A673 (cell line): ENCODE results near the gene TSC22D2. TPM values are rescaled to one million over a fixed set of nuclear protein-coding genes. Genes with fewer than 3 reads are reported as not detected.
A peak's percentile ranks its signal among the peaks of the same experiment; 100 is the strongest.
"Not testable (repeated sequence)": the region's sequence is repeated elsewhere in the genome, so short reads cannot be mapped to it uniquely, and the experiment has no call there.

Experiments
- BruUV-seq: library from RNA; stranded (reverse); fragments of 400-500 nt; replicated peaks from 2 replicates; lab custom pipeline; 2021; lab: Mats Ljungman, UMichigan
- CTCF ChIA-PET: fragments of 300-600 bp; sonication (Branson Sonifier 250); formaldehyde crosslinking; loops from one replicate; lab custom pipeline; 2022; ENCODE audit warnings: antibody characterized with exemption; lab: Charles Lee
- POLR2A ChIA-PET: fragments of 300-600 bp; sonication (Branson Sonifier 250); formaldehyde crosslinking; loops from one replicate; lab custom pipeline; 2022; ENCODE audit warnings: antibody characterized with exemption; ENCODE audit not compliant: low non-redundant PET; lab: Charles Lee
- DNase-seq: peaks from one replicate; pipeline ENCODE4 v3.0.0-alpha.2; 2015; ENCODE audit warnings: low spot score
- H3K27ac ChIP-seq: fragments of 200-600 bp; sonication (generic); 2 replicates; pipeline ENCODE4 v1.5.1; 2016; ENCODE audit warnings: mixed run types, low read depth, mild to moderate bottlenecking, mixed read lengths, antibody characterized with exemption, low read length; ENCODE audit not compliant: poor library complexity, severe bottlenecking
- H3K27me3 ChIP-seq: fragments of 200-600 bp; sonication (generic); replicated peaks from 2 replicates; pipeline ENCODE4 v1.6.1; 2017; ENCODE audit warnings: mixed run types, low read depth, mild to moderate bottlenecking, mixed read lengths, antibody characterized with exemption, low read length; ENCODE audit not compliant: insufficient read depth, poor library complexity
- H3K36me3 ChIP-seq: fragments of 200-600 bp; sonication (generic); 2 replicates; pipeline ENCODE4 v1.6.1; 2016; ENCODE audit warnings: mixed run types, mild to moderate bottlenecking, mixed read lengths, antibody characterized with exemption, low read length; ENCODE audit not compliant: insufficient read depth, poor library complexity, severe bottlenecking
- H3K4me1 ChIP-seq: fragments of 200-600 bp; sonication (generic); 2 replicates; pipeline ENCODE4 v1.6.1; 2017; ENCODE audit warnings: mixed run types, mild to moderate bottlenecking, mixed read lengths, antibody characterized with exemption, low read length; ENCODE audit not compliant: insufficient read depth, poor library complexity, severe bottlenecking
- H3K4me3 ChIP-seq: fragments of 200-600 bp; sonication (generic); 2 replicates; pipeline ENCODE4 v1.5.1; 2016; ENCODE audit warnings: low read depth, mixed run types, mild to moderate bottlenecking, mixed read lengths, low read length; ENCODE audit not compliant: poor library complexity, severe bottlenecking
- H3K9me3 ChIP-seq: fragments of 200-600 bp; sonication (generic); 2 replicates; pipeline ENCODE4 v1.6.1; 2016; ENCODE audit warnings: mixed run types, low read depth, mild to moderate bottlenecking, mixed read lengths, antibody characterized with exemption, low read length; ENCODE audit not compliant: poor library complexity, severe bottlenecking
- EZH2 ChIP-seq: fragments of 200-600 bp; sonication (generic); IDR thresholded peaks from 2 replicates; pipeline ENCODE4 v1.6.1; 2017; ENCODE audit warnings: borderline replicate concordance, low read depth, mild to moderate bottlenecking, mixed read lengths, antibody characterized with exemption, low read length; ENCODE audit not compliant: poor library complexity, severe bottlenecking
- intact Hi-C: fragments of 100-400 bp; cut with micrococcal nuclease; formaldehyde crosslinking; loops from one replicate; pipeline ENCODE4 v1.10.0; 2022; ENCODE audit not compliant: unreplicated experiment
- total RNA-seq: library from RNA; stranded (reverse); gene quantifications from 2 replicates; pipeline ENCODE4 v1.2.3, GENCODE V29; 2021
- TF ChIP-seq, protein P1 (sequence below): fragments of 300-800, 200-600 bp; sonication (generic); conservative IDR thresholded peaks from 2 replicates; pipeline ENCODE4 v1.5.1; 2017; ENCODE audit warnings: low read depth, mild to moderate bottlenecking, antibody characterized with exemption, low read length, moderate library complexity, mixed read lengths

Gene TSC22D2
- total RNA-seq, 1 experiment from 2014 or later: 28.9 TPM

DNA sequence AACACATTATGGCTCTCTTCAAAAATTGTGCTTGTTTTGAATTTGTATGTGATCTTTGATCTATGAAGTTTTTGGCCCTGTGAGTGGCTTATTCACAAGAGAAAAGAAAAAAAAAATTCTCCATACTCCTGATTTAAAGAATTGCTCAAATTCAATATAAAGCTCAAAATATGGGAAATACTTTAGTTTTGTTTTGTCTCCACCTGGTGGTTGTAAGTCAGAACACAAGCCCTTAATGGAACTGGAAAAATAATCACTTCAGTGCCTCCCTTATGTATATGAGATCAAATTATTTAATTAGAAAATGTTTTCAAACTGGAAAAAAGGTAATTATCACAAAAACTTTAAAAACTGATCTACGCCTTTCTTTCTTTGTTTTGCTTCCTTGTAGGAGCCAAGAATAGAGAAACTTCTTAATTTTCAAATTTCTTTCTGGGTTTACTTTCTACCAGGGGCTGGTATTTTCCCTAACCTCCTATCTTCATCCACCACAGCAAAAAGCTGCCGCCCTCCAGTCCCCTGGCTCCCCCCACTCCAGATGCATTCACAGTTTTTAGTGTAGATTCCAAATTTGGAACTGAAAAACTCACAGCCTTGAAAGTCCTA, 87.6 kb downstream of the TSC22D2 start:
- H3K27me3 ChIP-seq: no peaks in the 10 kb centered on the region
- H3K27ac ChIP-seq: no peak overlapping the region
- H3K9me3 ChIP-seq: peaks cover 2% of the 10 kb centered on the region
- H3K4me1 ChIP-seq: no peaks in the 10 kb centered on the region
- ChIA-PET POLR2A (no interaction called here), CTCF (interaction anchor here (0.6 to 1.6 kb wide), 12 partner anchors 54 to 688 kb away, joined by 3 to 13 read pairs (median 4); partner anchors contain the start of gene TSC22D2)
- TF ChIP-seq, protein P1, sequence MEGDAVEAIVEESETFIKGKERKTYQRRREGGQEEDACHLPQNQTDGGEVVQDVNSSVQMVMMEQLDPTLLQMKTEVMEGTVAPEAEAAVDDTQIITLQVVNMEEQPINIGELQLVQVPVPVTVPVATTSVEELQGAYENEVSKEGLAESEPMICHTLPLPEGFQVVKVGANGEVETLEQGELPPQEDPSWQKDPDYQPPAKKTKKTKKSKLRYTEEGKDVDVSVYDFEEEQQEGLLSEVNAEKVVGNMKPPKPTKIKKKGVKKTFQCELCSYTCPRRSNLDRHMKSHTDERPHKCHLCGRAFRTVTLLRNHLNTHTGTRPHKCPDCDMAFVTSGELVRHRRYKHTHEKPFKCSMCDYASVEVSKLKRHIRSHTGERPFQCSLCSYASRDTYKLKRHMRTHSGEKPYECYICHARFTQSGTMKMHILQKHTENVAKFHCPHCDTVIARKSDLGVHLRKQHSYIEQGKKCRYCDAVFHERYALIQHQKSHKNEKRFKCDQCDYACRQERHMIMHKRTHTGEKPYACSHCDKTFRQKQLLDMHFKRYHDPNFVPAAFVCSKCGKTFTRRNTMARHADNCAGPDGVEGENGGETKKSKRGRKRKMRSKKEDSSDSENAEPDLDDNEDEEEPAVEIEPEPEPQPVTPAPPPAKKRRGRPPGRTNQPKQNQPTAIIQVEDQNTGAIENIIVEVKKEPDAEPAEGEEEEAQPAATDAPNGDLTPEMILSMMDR: peak; percentile 75
- no peak for TF ChIP-seq EZH2
- no peaks in the 10 kb centered on the region for H3K36me3 ChIP-seq
- BruUV-seq: no TSS peak
- DNase-seq: peak; percentile 73
- H3K4me3 ChIP-seq: no peak overlapping the region
- intact Hi-C loops: loop anchor here (1.0 to 10.0 kb wide), 4 partner anchors 87 to 531 kb away; partner anchors contain the start of gene TSC22D2

DNA sequence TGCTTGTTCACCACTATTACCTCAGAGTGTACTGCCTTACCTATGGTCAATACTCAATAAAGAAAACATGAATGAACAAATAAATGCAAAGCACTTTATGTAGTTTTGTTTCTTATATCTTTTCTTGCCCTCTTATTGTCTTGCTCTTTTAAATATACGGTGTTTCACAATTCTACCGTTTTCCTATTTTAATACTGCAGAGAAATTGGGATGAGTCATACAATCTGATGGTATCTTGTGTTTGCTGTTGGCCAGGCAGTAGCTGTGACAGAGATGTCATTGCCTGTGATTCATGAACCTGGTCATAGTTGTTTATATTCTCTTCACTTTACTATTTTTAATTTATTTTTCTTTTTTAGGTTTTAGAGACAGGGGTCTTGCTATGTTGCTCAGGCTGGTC, 89.9 kb downstream of the TSC22D2 start:
- ChIA-PET POLR2A (no interaction called here), CTCF (no interaction called here)
- intact Hi-C loops: loop anchor here (5.0 to 10.0 kb wide), 2 partner anchors 211 to 533 kb away; no protein-coding TSS in a partner anchor
- DNase-seq: peak; percentile 15
- Histone ChIP-seq H3K9me3 (peaks cover 7% of the 10 kb centered on the region), H3K4me3 (no peak overlapping the region), H3K36me3 (no peaks in the 10 kb centered on the region), H3K27me3 (no peaks in the 10 kb centered on the region), H3K4me1 (no peaks in the 10 kb centered on the region), H3K27ac (no peak overlapping the region)
- no TSS peak for BruUV-seq
- TF ChIP-seq, protein P1: no peak
- no peak for TF ChIP-seq EZH2

DNA sequence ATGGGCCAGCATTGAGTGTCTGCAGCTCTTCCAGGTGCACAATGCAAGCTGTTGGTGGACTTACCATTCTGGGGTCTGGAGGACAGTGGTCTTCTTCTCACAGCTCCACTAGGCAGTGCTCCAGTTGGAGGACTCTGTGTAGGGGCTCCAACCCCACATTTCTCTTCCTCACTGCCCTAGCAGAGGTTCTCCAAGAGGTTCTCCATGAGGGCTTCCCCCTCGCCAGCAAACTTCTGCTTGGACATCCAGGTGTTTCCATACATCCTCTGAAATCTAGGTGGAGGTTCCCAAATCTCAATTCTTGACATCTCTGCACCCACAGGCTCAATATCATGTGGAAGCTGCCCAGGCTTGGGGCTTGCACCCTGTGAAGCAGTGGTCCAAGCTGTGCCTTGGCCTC, 92.9 kb downstream of the TSC22D2 start:
- H3K9me3 ChIP-seq, H3K27ac ChIP-seq, BruUV-seq, intact Hi-C loops, DNase-seq, H3K4me1 ChIP-seq, H3K27me3 ChIP-seq, POLR2A ChIA-PET, CTCF ChIA-PET, H3K36me3 ChIP-seq, H3K4me3 ChIP-seq: not testable (repeated sequence)
